A673 (cell line): ENCODE results near the gene TYSND1.
"Not testable (repeated sequence)": the region's sequence is repeated elsewhere in the genome, so short reads cannot be mapped to it uniquely, and the experiment has no call there.

Source experiments
- CTCF ChIP-seq: fragments of 300-800, 200-600 bp; sonication (generic); conservative IDR thresholded peaks from 2 replicates; pipeline ENCODE4 v1.5.1; 2017; ENCODE audit warnings: low read depth, mild to moderate bottlenecking, antibody characterized with exemption, low read length, moderate library complexity, mixed read lengths
- EZH2 ChIP-seq: fragments of 200-600 bp; sonication (generic); IDR thresholded peaks from 2 replicates; pipeline ENCODE4 v1.6.1; 2017; ENCODE audit warnings: borderline replicate concordance, low read depth, mild to moderate bottlenecking, mixed read lengths, antibody characterized with exemption, low read length; ENCODE audit not compliant: poor library complexity, severe bottlenecking

DNA sequence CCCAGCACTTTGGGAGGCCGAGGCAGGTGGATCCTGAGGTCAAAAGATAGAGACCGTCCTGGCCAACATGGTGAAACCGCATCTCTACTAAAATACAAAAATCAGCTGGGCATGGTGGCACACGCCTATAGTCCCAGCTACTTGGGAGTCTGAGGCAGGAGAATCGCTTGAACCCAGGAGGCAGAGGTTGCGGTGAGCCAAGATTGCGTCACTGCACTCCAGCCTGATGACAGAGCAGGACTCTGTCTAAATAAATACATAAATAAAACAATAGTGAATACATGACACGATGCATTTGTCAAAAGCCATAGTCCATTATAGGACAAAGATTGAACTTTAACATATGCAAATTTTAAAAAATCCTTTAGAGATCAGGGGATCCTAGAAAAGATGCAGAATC, 32.7 kb upstream of the TYSND1 start:
- TF ChIP-seq CTCF, EZH2: not testable (repeated sequence)
